T follicular helper cell (primary cell): ENCODE data around the gene RGS3.
"Not testable (repeated sequence)": the region's sequence is repeated elsewhere in the genome, so short reads cannot be mapped to it uniquely, and the experiment has no call there.

Experiments used
- DNase-seq: peaks from one replicate; pipeline ENCODE4 v3.0.0-alpha.2; 2020; ENCODE audit warnings: low read depth

Gene RGS3

GRCh38 chr9:113488490-113488889 lies 25.0 kb downstream of the RGS3 start:
- DNase-seq = no peak

- not testable (repeated sequence) for DNase-seq
These were observed 27.6 kb downstream of the RGS3 start for GRCh38 chr9:113491147-113491546.

- no peak for DNase-seq
These were observed 29.0 kb downstream of the RGS3 start for GRCh38 chr9:113492343-113493202.

GRCh38 chr9:113493203-113493520 lies 29.6 kb downstream of the RGS3 start:
- no peak for DNase-seq

- no peak for DNase-seq
These were observed 32.0 kb downstream of the RGS3 start for GRCh38 chr9:113495526-113495925.

GRCh38 chr9:113497051-113497450 lies 33.5 kb downstream of the RGS3 start:
- DNase-seq = no peak

- DNase-seq = no peak
These were observed 35.8 kb downstream of the RGS3 start for GRCh38 chr9:113499153-113499875.

- no peak for DNase-seq
These were observed 36.5 kb downstream of the RGS3 start for GRCh38 chr9:113499876-113500497.

GRCh38 chr9:113501129-113501686 lies 37.7 kb downstream of the RGS3 start:
- no peak for DNase-seq

GRCh38 chr9:113501852-113502251 lies 38.3 kb downstream of the RGS3 start:
- no peak for DNase-seq

- no peak for DNase-seq
These were observed 39.0 kb downstream of the RGS3 start for GRCh38 chr9:113502427-113503034.

GRCh38 chr9:113503131-113503541 lies 39.6 kb downstream of the RGS3 start:
- no peak for DNase-seq

- no peak for DNase-seq
These were observed 40.2 kb downstream of the RGS3 start for GRCh38 chr9:113503613-113504211.

GRCh38 chr9:113504725-113505590 lies 41.4 kb downstream of the RGS3 start:
- no peak for DNase-seq

- DNase-seq = no peak
These were observed 42.6 kb downstream of the RGS3 start for GRCh38 chr9:113506090-113506589.

GRCh38 chr9:113507256-113507655 lies 43.7 kb downstream of the RGS3 start:
- no peak for DNase-seq

GRCh38 chr9:113508111-113508749 lies 44.7 kb downstream of the RGS3 start:
- DNase-seq = no peak

GRCh38 chr9:113509463-113509862 lies 45.9 kb downstream of the RGS3 start:
- DNase-seq = no peak

- DNase-seq = no peak
These were observed 47.6 kb downstream of the RGS3 start for GRCh38 chr9:113511047-113511521.
